GM19193 (cell line): Measurements from ENCODE around the gene EHD4.

ENCODE experiments used
- POLR2A ChIP-seq: IDR thresholded peaks from 4 replicates; pipeline ENCODE4 v1.6.1; 2011; ENCODE audit not compliant: insufficient read depth, insufficient read length; ENCODE audit errors: extremely low read depth

Gene EHD4

DNA sequence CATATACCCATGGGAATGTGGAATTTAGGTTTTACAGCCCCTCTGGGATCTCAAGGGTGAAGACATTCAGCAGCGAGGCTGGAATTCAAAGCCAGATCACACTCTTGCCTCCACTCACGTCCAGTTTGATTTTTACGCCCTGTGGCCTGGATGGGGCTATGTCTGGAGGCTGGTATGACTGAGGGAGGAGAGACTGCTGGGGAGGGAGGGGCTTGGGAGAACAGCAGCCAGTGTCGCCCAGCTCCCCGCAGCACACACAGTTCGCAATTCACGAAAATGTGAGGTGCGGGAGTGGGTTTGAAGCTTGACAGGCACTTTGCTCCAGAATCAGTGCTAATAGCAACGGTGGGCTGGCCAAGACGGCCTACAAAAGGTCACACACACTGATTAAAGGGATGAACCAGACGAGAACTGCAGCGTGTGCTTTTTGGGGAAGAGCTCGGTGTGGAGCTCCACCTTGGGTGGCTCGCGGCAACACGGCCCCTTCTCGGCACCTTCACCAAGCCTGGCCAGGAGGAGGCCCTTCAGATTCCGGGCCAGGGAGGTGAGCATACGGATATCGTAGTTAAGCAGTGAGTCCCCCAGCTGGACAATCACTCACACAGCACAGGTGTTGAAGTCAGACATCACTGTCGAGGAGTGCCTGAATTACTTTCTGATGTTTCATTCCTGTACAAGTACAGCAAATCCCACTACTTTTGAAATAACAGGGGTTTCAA, 16.4 kb downstream of the EHD4 start:
- TF ChIP-seq POLR2A, result no peak

GRCh38 chr15:41955100-41955499, 17.3 kb downstream of the EHD4 start:
- no peak for TF ChIP-seq POLR2A

DNA sequence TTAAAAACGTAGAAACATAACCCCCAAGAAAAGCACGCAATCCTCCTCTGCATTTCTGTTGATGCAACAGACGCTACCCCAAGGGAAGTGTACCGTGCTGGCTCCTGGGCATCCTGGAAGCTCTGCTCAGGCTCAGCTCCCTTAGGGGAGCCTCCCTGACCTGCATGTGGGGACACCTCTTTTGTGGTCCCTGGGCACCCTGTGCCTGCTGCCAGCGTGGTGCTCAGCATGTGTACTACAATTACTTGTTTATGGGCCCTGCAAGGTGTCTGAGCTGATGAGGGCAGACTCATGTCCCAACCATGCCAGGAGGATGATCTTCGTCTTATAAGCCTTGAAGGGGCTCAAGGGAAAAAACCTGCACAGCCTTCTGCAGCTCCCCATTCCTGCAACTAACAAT, 18.3 kb downstream of the EHD4 start:
- no peak for TF ChIP-seq POLR2A

GRCh38 chr15:41952013-41952563, 20.3 kb downstream of the EHD4 start:
- no peak for TF ChIP-seq POLR2A

DNA sequence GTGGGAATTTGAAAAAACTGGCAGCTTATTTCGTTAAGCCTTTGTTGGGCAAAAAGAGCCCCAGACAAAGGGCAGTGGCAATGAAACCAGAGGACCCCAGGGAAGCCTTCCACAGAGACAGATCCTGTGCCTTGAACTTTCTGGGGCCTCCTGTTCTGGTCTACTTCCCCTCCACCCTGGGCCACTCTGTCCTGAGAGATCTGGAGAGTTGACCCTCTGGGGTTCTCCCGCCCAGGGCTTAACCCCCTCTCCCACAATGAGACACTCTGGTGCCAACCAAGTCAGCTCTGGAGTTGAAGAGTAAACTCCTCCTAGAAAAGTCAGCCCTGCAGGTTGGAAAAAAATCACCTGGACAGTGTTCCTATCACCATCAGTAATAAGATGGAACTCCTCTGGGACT, 20.8 kb downstream of the EHD4 start:
- no peak for TF ChIP-seq POLR2A

GRCh38 chr15:41950489-41950888, 21.9 kb downstream of the EHD4 start:
- TF ChIP-seq POLR2A, result no peak

DNA sequence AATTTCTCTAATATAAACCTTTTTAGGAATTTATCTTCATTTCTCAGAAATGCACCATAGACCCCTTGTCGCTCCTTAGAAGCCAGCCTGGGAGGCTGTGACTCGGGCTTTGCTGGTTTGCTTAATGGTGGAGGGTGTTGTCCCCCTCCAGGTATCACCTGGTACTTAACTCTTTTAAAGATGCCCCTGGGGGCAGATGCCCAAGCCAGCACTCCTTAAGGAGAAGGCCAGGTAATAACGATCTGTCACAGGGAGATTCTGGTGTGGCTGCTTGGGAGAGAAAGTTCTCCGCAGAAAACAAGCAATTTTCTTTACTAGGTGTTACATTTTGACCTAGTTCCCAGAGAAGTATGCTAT, 22.3 kb downstream of the EHD4 start:
- no peak for TF ChIP-seq POLR2A

DNA sequence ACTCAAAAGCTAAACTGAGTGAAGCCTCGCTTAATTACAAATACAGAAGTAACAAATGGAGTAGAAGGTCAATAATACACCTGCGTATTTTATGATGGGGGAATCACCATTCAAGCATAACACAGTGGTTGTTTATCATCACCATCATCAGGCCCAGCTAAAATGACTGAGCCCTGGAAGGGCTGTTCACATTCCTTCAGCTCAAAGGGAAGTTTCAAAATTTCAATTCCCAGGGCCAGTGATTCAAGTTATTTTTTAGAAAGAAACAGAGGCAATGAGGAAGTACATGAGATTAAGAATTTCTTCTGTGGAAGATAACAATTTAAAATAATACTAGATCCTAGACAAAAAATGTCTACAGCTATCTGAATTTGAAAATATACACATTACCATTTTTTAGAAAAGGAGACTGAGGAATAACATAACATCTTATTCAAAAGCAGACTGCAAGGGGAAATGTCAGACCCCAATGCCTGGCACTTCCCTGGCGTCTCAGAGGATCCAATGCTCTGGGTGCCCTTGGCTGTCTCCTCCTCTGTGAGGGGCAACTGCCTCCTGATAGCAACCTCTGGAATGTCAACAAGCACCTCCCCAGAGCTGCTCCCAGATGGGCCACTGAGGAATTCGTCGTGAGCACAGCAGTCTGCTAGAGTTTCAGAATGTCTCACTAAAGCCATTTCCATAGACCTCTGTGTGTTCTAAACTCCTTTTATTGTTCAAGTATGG, 22.8 kb downstream of the EHD4 start:
- TF ChIP-seq POLR2A, result no peak

DNA sequence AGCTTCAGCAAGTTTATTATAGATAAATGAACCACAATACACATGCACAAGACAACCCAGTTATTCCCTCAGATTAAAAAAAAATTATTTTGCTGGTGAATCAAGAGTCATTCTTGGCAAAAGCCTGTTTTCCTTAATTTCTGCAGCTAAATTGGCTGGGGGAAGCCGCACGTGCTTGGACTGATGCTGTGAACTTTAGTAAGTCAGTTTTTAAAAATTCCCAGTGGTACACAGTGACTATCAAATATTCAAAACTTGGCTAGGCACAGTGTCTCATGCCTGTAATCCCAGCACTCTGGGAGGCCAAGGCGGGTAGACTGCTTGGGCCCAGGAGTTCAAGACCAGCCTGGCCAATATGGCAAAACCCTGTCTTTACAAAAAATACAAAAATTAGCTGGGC, 23.9 kb downstream of the EHD4 start:
- TF ChIP-seq POLR2A, result no peak

DNA sequence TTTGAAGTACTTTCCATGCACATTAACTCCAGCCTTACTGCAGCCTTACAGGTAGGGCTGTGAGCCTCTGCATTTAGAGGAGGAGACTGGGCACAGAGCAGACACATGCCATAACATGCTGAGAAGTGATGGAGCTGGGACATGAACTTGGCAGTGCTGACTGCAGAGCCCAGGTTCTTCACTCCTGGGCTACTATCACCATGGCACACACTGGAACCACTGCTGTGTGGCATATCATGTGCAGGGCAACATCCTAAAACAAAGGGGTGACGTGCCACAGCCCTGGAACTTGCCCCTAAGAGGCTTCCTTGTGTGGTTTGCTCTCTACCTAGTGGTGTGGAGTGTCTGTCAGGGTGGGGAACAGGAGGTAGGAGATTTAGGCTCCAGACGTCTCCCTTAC, 25.4 kb downstream of the EHD4 start:
- no peak for TF ChIP-seq POLR2A

DNA sequence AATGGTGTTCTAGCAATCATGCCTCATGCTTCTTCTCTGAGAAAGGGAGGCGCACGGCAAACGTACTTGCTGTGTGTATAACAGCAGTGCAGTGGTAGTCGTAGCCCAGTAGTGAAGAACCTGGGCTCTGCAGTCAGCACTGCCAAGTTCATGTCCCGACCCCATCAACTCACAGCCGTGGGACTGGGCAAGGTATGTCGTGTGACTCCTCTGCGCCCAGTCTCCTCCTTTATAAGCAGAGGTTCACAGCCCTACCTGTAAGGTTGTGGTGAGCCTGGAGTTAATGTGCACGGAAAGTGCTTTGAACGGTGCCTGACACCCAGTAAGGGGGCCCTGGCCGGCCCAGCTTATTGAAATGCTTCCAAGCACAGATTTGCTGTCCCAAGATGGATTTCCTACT, 26.6 kb downstream of the EHD4 start:
- no peak for TF ChIP-seq POLR2A

DNA sequence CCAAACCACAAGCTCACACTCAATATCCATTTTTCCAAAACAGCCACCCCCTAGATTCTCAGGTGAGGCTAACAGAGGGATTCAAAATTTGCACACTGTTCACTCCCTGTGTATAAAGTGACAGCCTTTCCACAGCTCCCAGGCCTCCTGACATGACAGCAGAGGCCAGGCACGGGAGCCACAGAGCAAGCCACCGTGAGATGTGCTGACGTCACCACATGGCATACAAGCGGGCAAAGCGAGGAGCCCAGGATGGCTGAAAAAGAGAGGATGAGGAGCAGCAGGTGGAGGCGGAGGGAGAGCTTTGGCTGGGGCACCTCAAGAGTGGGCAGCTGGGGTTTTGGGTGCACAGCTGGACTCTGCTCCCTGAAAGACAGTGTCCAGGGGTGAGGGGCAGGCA, 27.1 kb downstream of the EHD4 start:
- TF ChIP-seq POLR2A, result no peak

- TF ChIP-seq POLR2A, result no peak
Observed at GRCh38 chr15:41944313-41944940, 27.9 kb downstream of the EHD4 start.

DNA sequence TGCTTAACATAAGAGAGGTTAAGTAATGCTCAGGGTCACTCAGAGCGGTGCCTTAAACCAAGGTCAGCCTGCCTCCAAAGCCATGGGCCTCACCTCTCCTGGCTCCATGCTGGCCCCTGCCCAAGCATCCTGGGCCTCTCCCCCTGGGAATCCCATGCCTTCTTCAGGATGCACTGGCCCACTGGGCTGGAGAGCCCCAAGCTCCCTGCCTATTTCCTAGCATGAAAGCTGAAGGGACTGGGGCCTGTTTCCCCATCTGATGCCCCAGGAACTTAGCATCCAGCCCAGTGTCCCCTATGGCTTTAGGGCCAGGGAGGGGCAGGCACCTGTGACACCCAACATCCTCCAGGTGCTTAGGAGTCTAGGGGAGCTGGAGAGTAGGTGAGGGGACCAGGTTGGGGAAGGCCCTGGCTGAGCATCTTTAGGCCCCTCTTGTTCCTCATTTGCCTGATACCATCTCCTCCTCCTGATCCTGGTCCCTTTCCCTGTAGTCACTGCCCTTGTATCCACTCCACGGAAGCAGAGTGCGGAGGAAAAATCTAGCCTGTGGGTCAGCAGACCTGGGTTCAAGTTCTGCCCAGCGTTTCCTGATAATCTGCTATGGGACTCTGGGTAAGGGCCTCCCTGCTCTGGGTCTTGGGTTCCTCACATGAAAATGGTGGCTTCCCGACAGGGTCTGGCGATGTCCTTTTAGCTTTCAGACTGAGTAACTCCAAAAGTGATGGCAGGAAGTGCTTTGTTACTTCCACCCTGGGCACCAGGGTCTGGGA, 28.6 kb downstream of the EHD4 start:
- TF ChIP-seq POLR2A, result peak; percentile 5

GRCh38 chr15:41942886-41943285, 29.5 kb downstream of the EHD4 start:
- TF ChIP-seq POLR2A, result no peak
